Measurements from ENCODE around the gene NUP50.
A peak's percentile ranks its signal among the peaks of the same experiment; 100 is the strongest.

The NUP50 gene

DNA sequence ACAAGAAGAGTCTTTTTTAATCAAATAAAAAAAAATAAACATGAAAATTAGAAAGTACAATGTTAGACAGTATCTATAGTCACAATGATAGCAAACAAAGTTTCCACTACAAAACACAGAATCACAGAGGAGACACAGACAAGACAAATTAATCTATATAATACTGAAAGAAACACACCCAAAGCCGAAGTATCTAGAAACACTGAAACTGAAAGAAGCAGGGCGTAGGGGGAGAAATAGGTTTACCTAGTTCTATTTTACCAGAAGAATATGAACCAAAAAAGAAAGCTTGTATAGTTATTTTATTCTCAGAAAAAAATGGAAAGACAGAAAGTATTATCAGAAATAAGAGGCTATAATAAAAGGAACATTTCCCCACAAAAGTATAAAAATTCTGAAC lies 27.1 kb upstream of the NUP50 start:
- H3K9me3 ChIP-seq (ENCODE audit: insufficient read depth, low read depth, low read length), result peaks cover 9% of the 10 kb centered on the region
- H3K27ac ChIP-seq (ENCODE audit: low read length), result no peak overlapping the region
- H3K4me3 ChIP-seq (ENCODE audit: low read length), result no peak overlapping the region
- peaks cover 15% of the 10 kb centered on the region; the same call in 1 of the 2 replicates for H3K36me3 ChIP-seq (ENCODE audit: insufficient read depth, low read depth, low read length)
- no peaks in the 10 kb centered on the region for H3K4me1 ChIP-seq (ENCODE audit: insufficient read depth, low read length)
- no peaks in the 10 kb centered on the region for H3K27me3 ChIP-seq (ENCODE audit: insufficient read depth, low read length)
- H3K9ac ChIP-seq (ENCODE audit: low read depth, low read length), result no peak overlapping the region

DNA sequence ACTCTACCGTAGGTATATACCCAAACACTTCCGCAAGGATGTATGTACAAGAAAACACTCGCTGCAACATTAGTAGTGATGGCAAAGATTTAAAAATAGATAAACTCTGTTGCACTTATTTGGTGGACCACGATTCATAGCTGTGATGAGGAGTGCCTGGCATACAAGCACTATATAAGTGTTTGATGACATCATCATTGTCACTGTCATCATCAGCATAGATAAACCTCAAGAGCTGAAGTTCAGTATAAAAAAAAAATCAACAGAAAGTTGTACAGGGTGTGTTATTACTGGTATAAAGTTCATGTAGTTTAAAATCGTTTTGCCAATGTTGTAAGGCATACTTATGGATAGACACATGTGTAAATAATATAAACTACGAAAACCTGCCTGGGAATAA lies 24.0 kb upstream of the NUP50 start:
- no peaks in the 10 kb centered on the region for H3K27me3 ChIP-seq (ENCODE audit: insufficient read depth, low read length)
- no peak overlapping the region for H3K9ac ChIP-seq (ENCODE audit: low read depth, low read length)
- H3K4me1 ChIP-seq (ENCODE audit: insufficient read depth, low read length), result no peaks in the 10 kb centered on the region
- 0 out of 2 replicates have a peak, but pooled peaks cover under 1% of the 10 kb centered on the region for H3K9me3 ChIP-seq (ENCODE audit: insufficient read depth, low read depth, low read length)
- peaks cover 4% of the 10 kb centered on the region; the same call in 1 of the 2 replicates for H3K36me3 ChIP-seq (ENCODE audit: insufficient read depth, low read depth, low read length)
- no peak overlapping the region for H3K27ac ChIP-seq (ENCODE audit: low read length)
- H3K4me3 ChIP-seq (ENCODE audit: low read length), result no peak overlapping the region

DNA sequence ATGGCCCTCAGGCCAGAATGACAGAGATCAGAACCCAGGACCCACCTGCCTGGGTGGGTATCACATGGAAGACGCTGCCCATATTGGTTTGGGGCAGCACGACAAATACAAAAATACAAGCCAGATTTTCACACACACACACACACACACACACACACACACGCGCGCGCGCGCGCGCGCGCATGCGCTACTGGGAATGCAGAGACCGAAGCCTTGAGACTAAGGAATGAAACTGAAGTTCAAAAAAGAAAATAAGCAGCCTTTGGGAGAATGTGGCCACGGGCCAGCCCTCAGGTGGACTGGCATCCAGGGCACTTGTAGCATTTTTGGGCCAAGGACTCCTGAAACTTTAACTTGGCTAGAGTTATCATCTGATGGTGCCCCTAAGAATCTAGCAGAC lies 21.3 kb upstream of the NUP50 start:
- Histone ChIP-seq H3K27me3 (ENCODE audit: insufficient read depth, low read length) (no peaks in the 10 kb centered on the region), H3K9ac (ENCODE audit: low read depth, low read length) (no peak overlapping the region), H3K9me3 (ENCODE audit: insufficient read depth, low read depth, low read length) (no peaks in the 10 kb centered on the region), H3K36me3 (ENCODE audit: insufficient read depth, low read depth, low read length) (no peaks in the 10 kb centered on the region), H3K4me1 (ENCODE audit: insufficient read depth, low read length) (no peaks in the 10 kb centered on the region), H3K4me3 (ENCODE audit: low read length) (no peak overlapping the region), H3K27ac (ENCODE audit: low read length) (no peak overlapping the region)

DNA sequence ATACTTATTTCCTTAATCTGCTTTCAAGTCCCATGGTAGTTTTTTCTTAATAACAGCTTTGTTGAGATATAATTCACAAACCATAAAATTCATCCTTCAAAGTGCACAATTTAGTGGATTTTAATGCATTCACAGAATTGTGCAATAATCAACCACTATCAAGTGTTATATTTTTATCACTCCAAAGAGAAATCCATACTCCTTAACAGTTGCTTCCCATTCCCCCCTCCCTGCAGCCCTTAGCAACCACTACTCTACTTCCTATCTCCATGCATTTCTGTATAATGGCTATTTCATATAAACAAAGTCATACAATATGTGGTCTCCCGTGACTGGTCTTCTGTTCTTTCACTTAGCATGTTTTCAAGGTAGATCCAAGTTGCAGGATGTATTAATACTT lies 18.8 kb upstream of the NUP50 start:
- H3K36me3 ChIP-seq (ENCODE audit: insufficient read depth, low read depth, low read length), result peaks cover 15% of the 10 kb centered on the region; the same call in 1 of the 2 replicates
- H3K9me3 ChIP-seq (ENCODE audit: insufficient read depth, low read depth, low read length), result no peaks in the 10 kb centered on the region
- no peak overlapping the region for H3K9ac ChIP-seq (ENCODE audit: low read depth, low read length)
- no peaks in the 10 kb centered on the region for H3K27me3 ChIP-seq (ENCODE audit: insufficient read depth, low read length)
- no peak overlapping the region for H3K27ac ChIP-seq (ENCODE audit: low read length)
- H3K4me3 ChIP-seq (ENCODE audit: low read length), result no peak overlapping the region
- H3K4me1 ChIP-seq (ENCODE audit: insufficient read depth, low read length), result no peaks in the 10 kb centered on the region

DNA sequence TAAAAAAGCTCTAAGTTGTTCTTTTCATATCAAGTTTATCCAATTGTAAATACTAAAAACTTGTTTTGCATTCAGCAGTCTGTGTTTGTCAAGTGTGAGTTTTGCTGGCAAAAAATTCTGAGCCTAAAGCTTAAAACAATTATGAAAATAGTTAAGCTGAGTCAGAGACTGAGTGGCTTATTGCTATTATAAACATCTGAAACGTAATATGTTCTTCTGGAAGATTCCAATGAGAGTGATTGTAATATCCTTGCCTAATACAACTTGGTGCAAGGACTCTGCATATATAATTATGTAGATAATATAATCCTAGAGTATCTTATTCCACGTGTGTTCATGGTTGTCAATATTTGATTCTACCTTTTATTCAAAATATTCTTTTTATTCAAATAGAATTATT lies 14.1 kb upstream of the NUP50 start:
- no peaks in the 10 kb centered on the region for H3K4me1 ChIP-seq (ENCODE audit: insufficient read depth, low read length)
- no peaks in the 10 kb centered on the region for H3K27me3 ChIP-seq (ENCODE audit: insufficient read depth, low read length)
- no peak overlapping the region for H3K27ac ChIP-seq (ENCODE audit: low read length)
- H3K36me3 ChIP-seq (ENCODE audit: insufficient read depth, low read depth, low read length), result peaks cover 35% of the 10 kb centered on the region
- H3K9me3 ChIP-seq (ENCODE audit: insufficient read depth, low read depth, low read length), result no peaks in the 10 kb centered on the region
- H3K9ac ChIP-seq (ENCODE audit: low read depth, low read length), result no peak overlapping the region
- H3K4me3 ChIP-seq (ENCODE audit: low read length), result no peak overlapping the region

DNA sequence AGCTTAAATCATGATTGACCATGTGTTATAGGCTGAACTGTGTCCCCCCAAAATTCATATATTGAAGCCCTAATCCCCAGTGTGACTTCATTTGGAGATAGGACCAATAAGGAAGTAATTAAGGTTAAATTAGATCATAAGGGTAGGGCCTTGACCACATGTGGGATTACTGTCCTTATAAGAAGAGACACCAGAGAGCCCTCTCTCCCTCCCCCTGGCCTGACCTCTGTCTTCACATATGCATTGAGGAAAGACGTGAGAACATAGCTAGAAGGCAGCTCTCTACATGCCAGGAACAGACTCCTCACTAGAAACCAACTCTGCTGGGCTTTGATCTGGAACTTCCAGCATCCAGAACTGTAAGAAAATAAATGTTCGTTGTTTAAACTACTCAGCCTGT lies 13.6 kb upstream of the NUP50 start:
- Histone ChIP-seq H3K9me3 (ENCODE audit: insufficient read depth, low read depth, low read length) (no peaks in the 10 kb centered on the region), H3K27ac (ENCODE audit: low read length) (no peak overlapping the region), H3K27me3 (ENCODE audit: insufficient read depth, low read length) (no peaks in the 10 kb centered on the region), H3K4me3 (ENCODE audit: low read length) (no peak overlapping the region), H3K36me3 (ENCODE audit: insufficient read depth, low read depth, low read length) (peaks cover 36% of the 10 kb centered on the region), H3K4me1 (ENCODE audit: insufficient read depth, low read length) (no peaks in the 10 kb centered on the region), H3K9ac (ENCODE audit: low read depth, low read length) (no peak overlapping the region)

DNA sequence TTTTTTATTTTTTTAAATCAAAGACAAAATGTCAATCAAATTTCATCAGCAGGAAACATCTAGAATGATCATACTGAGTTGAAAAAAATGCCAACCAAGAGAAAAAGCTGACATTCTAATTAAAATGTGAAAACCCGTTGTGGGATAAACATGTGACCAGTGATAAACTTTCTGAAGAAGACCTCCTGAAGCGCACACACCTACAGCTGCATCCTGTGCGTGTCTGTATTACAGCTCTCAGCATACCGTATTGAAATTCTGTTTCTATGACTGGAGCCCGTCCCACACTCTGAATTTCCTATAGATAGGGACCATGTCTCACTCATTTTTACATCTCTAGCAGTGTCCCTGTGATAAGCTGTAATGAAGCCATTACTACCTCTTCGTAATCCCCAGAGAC lies 12.2 kb upstream of the NUP50 start:
- peaks cover 47% of the 10 kb centered on the region for H3K36me3 ChIP-seq (ENCODE audit: insufficient read depth, low read depth, low read length)
- no peak overlapping the region for H3K27ac ChIP-seq (ENCODE audit: low read length)

DNA sequence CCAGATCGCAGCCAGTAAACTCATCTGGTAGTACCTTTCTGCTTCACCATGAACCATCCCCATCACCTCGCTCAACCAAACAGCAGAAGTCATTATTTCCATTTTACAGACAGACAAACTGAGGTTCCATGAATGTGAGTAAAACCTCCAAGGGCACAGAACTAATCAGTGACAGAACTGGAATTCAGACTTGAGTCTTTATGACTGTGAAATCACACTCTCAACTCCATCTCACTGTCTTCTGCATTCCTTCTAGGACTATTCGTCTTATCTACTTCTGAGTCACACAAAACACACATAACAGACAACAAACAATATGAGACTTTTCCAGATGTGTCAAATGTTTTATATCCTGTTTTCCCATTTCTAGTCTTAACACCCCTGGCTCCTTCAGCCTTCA lies 9.3 kb upstream of the NUP50 start:
- Histone ChIP-seq H3K27me3 (ENCODE audit: insufficient read depth, low read length) (no peaks in the 10 kb centered on the region), H3K27ac (ENCODE audit: low read length) (no peak overlapping the region), H3K4me1 (ENCODE audit: insufficient read depth, low read length) (no peaks in the 10 kb centered on the region), H3K9me3 (ENCODE audit: insufficient read depth, low read depth, low read length) (no peaks in the 10 kb centered on the region), H3K4me3 (ENCODE audit: low read length) (no peak overlapping the region), H3K9ac (ENCODE audit: low read depth, low read length) (no peak overlapping the region), H3K36me3 (ENCODE audit: insufficient read depth, low read depth, low read length) (peaks cover 55% of the 10 kb centered on the region)

More for the DNA sequence above, 12.2 kb upstream of the NUP50 start:
- H3K9ac ChIP-seq (ENCODE audit: low read depth, low read length), result no peak overlapping the region
- no peak overlapping the region for H3K4me3 ChIP-seq (ENCODE audit: low read length)
- H3K27me3 ChIP-seq (ENCODE audit: insufficient read depth, low read length), result no peaks in the 10 kb centered on the region
- H3K9me3 ChIP-seq (ENCODE audit: insufficient read depth, low read depth, low read length), result no peaks in the 10 kb centered on the region
- H3K4me1 ChIP-seq (ENCODE audit: insufficient read depth, low read length), result no peaks in the 10 kb centered on the region

DNA sequence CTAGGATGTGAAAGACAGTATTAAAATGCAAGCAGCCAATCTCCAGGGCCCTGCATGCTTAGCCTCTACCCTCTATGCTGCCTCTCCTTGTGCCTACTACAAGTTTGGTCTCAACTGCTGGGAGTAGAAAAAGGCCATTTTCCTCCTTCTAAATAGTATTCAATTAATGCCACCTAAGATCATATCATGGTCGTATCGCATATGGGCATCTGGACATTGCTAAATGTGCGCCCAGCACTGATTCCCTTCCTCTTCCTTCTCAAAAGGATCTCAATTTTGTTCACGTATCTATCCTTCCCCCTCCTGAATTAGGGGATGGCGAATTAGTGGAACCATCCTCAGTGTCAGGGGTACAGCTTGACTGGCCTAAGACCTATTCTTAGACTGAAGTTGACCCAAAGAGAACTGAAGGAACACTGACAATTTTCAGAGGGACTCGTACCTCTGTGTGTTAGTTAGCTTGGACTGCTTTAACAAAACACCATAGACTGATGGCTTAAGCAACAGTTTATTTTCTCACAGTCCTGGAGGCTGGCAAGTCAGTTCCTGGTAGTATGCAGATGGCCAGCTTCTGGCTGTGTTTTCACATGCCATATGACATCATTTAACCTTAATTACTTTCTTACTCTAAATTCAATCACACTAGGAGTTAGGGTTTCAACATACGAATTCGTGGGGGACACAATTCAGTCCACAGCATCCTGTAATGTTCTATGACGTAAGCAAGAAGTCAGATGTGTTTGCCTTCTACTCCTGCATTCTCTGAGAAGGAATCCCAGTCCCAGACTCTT lies 8.5 kb upstream of the NUP50 start:
- H3K4me1 ChIP-seq (ENCODE audit: insufficient read depth, low read length), result peaks cover 4% of the 10 kb centered on the region
- H3K9ac ChIP-seq (ENCODE audit: low read depth, low read length), result no peak overlapping the region
- no peaks in the 10 kb centered on the region for H3K9me3 ChIP-seq (ENCODE audit: insufficient read depth, low read depth, low read length)
- peaks cover 46% of the 10 kb centered on the region for H3K36me3 ChIP-seq (ENCODE audit: insufficient read depth, low read depth, low read length)
- H3K27ac ChIP-seq (ENCODE audit: low read length), result no peak overlapping the region
- no peaks in the 10 kb centered on the region for H3K27me3 ChIP-seq (ENCODE audit: insufficient read depth, low read length)
- H3K4me3 ChIP-seq (ENCODE audit: low read length), result no peak overlapping the region

DNA sequence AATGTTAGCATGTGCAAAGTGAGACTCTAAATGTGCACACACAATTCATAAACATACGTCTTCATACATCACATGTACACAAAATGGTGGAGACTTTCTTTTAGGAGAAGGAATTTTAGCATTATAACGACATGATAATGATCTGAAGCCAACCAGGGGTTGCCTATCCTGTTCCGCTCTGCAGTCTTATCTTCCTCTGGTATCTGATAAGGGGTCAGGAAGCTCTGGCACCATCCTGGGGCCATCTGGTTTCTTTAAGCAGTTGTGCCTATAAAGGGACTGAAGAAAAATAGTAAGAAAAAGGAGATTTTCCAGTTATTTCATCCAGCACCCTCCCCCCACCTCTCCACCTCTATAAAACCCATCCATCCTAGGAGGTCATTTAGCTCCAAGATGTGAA lies 5.8 kb upstream of the NUP50 start:
- Histone ChIP-seq H3K36me3 (ENCODE audit: insufficient read depth, low read depth, low read length) (peaks cover 29% of the 10 kb centered on the region), H3K27ac (ENCODE audit: low read length) (no peak overlapping the region), H3K4me3 (ENCODE audit: low read length) (no peak overlapping the region), H3K4me1 (ENCODE audit: insufficient read depth, low read length) (peaks cover 12% of the 10 kb centered on the region), H3K27me3 (ENCODE audit: insufficient read depth, low read length) (no peaks in the 10 kb centered on the region), H3K9ac (ENCODE audit: low read depth, low read length) (no peak overlapping the region), H3K9me3 (ENCODE audit: insufficient read depth, low read depth, low read length) (no peaks in the 10 kb centered on the region)

DNA sequence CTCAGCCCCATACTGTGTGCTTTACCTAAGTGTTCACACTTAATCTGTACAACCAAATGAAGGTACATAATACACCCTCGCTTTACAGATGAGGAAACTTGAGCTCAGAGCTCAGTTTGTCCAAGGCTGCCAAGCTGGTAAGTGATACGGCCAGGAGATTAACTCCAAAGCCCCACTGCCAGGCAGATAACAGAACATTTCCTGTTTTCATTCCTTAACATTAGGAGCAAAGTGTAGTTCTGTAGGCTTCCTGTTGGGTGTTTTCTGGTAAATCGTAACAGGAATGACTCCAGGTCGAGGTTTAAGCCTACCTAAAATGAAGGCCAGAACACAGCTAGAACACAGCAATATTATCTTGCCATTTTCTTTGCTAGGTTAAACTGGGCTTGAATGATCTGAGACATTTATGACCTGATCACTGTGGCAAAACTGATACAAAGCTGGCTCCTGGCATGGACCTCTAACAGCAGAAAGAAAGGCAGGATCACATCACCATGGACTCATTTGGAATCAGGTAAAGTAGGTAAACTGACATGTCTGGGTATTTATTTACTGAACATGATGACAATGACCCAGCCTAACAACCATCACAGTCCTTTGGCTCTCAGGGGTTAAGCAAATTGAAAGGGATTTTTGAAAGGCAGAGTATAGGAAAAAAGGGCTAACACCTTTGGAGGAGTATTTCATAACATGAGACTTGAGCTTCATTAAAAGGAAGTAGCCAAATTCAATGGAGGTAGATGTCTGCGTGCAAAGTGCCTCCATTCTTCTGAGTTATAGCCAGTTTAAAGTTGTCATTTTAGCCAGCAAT lies 3.9 kb upstream of the NUP50 start:
- H3K27me3 ChIP-seq (ENCODE audit: insufficient read depth, low read length), result no peaks in the 10 kb centered on the region
- no peak overlapping the region for H3K27ac ChIP-seq (ENCODE audit: low read length)
- H3K9me3 ChIP-seq (ENCODE audit: insufficient read depth, low read depth, low read length), result no peaks in the 10 kb centered on the region
- H3K9ac ChIP-seq (ENCODE audit: low read depth, low read length), result 0 out of 2 replicates have a peak overlapping the region, but pooled peaks have one; percentile 4
- no peak overlapping the region for H3K4me3 ChIP-seq (ENCODE audit: low read length)
- H3K4me1 ChIP-seq (ENCODE audit: insufficient read depth, low read length), result peaks cover 12% of the 10 kb centered on the region
- peaks cover 29% of the 10 kb centered on the region for H3K36me3 ChIP-seq (ENCODE audit: insufficient read depth, low read depth, low read length)

DNA sequence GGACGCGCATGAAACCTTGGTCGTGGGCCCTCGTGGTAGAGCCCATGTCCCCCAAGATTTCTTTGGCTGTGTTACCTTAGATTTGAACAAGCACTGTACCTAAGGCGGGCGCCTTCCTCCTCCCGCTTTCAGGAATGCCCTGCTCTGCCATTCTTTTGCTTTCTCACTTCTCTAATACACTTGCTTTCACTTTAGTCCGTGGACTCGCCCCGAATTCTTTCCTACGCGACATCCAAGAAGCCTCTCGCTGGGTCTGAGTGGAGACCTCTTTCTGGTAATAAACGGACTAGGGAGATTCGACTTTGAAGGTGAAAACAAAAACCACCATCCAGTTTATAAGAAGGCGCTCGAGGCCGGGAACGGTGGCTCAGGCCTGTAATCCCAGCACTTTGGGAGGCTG lies 1.2 kb upstream of the NUP50 start:
- Histone ChIP-seq H3K27me3 (ENCODE audit: insufficient read depth, low read length) (no peaks in the 10 kb centered on the region), H3K27ac (ENCODE audit: low read length) (no peak overlapping the region), H3K9me3 (ENCODE audit: insufficient read depth, low read depth, low read length) (no peaks in the 10 kb centered on the region), H3K4me3 (ENCODE audit: low read length) (peak overlapping the region; percentile 98), H3K36me3 (ENCODE audit: insufficient read depth, low read depth, low read length) (peaks cover 26% of the 10 kb centered on the region), H3K9ac (ENCODE audit: low read depth, low read length) (peak overlapping the region; percentile 95; the same call in 1 of the 2 replicates), H3K4me1 (ENCODE audit: insufficient read depth, low read length) (peaks cover 21% of the 10 kb centered on the region)
